Mammary epithelial cell (primary cell): ENCODE data around the gene SULT4A1.

ENCODE experiments used
- EZH2 ChIP-seq: IDR thresholded peaks from 2 replicates; pipeline ENCODE4 v1.6.1; 2012; ENCODE audit warnings: low read length, inconsistent platforms, borderline replicate concordance
- TF ChIP-seq, protein P1 (sequence below), 2 donors: IDR thresholded peaks in 1 of 2; conservative IDR thresholded peaks in 1 of 2; 2 replicates each; pipeline ENCODE4 v1.5.1; 2011 to 2012; ENCODE audit warnings: inconsistent platforms in 2 of 2, low read length in 2 of 2, mild to moderate bottlenecking in 2 of 2, control low read depth in 1 of 2, low read depth in 1 of 2; ENCODE audit not compliant: insufficient read depth in 1 of 2; ENCODE audit errors: extremely low read depth in 1 of 2

DNA sequence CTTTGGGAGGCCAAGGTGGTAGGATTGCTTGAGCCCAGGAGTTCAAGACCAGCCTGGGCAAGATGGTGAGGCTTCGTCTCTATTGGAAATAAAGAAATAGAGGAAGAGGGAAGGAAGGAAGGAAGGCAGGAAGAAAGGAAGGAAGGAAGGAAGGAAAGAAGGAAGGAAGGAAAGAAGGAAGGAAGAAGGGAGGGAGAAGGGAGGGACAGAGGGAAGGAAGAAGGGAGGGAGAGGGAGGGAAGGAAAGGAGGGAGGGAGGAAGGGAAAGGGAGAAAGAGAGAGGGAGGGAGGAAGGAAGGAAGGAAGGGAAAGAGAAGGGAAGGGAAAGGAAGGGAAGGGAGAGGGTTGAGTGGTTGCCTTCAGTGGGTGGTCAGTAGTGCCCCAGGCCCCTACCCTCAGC lies 47.4 kb upstream of the SULT4A1 start:
- TF ChIP-seq, protein P1, sequence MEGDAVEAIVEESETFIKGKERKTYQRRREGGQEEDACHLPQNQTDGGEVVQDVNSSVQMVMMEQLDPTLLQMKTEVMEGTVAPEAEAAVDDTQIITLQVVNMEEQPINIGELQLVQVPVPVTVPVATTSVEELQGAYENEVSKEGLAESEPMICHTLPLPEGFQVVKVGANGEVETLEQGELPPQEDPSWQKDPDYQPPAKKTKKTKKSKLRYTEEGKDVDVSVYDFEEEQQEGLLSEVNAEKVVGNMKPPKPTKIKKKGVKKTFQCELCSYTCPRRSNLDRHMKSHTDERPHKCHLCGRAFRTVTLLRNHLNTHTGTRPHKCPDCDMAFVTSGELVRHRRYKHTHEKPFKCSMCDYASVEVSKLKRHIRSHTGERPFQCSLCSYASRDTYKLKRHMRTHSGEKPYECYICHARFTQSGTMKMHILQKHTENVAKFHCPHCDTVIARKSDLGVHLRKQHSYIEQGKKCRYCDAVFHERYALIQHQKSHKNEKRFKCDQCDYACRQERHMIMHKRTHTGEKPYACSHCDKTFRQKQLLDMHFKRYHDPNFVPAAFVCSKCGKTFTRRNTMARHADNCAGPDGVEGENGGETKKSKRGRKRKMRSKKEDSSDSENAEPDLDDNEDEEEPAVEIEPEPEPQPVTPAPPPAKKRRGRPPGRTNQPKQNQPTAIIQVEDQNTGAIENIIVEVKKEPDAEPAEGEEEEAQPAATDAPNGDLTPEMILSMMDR (conservative IDR thresholded peaks at IDR 0.05 in 1 of 2, IDR thresholded peaks at IDR 0.05 in 1 of 2; ENCODE audit: extremely low read depth in 1 of 2, insufficient read depth in 1 of 2, low read depth in 1 of 2, low read length in 2 of 2): no peak
- TF ChIP-seq EZH2: no peak
